Measurements from ENCODE around the gene TNXB.
"Not testable (repeated sequence)": the region's sequence is repeated elsewhere in the genome, so short reads cannot be mapped to it uniquely, and the experiment has no call there.

Gene TNXB

DNA sequence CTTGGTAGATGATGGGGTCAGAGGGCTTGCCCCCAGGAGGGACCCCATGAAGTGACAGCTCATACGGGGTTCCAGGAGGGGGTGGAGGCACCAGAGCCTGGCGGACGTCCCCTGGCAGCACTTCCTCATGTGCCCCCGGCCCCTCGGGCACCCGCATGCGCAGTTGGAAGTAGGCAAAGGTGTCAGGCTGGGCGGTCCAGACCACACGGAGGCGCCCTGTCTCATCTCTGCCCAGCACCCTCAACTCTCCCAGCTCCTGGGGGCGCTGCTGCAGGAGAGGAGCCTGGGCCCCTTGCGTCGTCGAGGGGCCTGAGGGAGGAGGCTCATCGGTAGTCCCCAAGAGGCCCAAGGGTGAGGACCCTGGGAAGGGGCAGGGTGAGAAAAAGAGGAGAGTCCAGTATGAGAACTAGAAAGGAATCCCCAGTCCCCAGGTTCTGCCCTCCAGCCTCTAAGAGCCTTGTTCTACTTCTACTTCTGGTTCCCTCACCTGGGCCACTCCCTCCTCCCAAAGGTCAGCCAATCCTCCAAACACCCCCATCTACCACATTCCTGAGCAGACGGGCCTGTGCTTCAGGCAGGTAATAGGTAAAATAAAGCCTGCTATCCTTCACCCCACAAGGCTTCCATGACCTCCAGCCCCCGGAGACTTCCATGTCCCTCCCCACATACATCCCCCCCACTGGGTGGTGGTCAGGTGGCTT, 23.2 kb downstream of the TNXB start:
- no peak for DNase-seq (ENCODE audit: low read depth)

DNA sequence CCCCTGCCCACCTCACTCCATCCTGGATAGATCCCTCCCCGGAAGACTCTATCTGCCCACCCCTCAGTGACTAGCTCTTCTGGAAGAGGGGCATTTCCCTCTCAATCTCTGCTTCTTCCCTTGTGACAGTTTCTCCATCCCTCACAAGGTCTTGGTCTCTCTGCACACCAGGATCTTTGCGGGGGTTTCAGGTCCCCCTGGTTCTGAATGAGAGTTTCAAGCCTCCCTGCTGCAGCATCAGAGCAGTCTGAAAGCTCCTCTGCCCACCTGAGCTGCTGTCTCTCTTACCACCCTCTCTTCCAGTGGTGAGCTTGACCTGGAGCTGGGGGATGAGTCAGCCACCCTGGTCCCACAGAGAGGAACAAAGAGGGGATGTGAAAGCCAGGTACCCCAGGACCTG, 24.4 kb downstream of the TNXB start:
- DNase-seq (ENCODE audit: low read depth), result no peak

- no peak for DNase-seq (ENCODE audit: low read depth)
Measured at GRCh38 chr6:32083812-32084768, 25.0 kb downstream of the TNXB start.

DNA sequence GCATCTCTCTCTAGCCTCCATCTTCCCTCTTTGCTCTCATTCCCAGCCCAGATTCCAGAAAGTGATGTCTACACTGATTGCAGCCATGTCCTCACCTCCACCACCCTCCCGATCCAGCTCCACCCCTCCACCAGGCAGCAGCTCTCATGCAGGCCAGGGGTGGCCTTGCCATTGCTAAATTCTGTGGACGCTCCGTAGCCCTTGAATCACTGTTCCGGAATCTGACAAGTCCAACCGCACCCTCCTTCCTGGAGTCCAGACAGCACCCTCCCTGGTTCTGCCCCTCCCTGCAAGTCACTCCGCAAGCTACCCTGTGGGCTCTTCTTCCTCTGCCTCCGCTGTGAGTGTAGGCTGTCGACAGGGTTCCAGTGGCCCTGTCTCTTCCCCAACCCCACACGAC, 26.2 kb downstream of the TNXB start:
- no peak for DNase-seq (ENCODE audit: low read depth)

GRCh38 chr6:32082478-32082877, 26.7 kb downstream of the TNXB start:
- DNase-seq (ENCODE audit: low read depth), result no peak

DNA sequence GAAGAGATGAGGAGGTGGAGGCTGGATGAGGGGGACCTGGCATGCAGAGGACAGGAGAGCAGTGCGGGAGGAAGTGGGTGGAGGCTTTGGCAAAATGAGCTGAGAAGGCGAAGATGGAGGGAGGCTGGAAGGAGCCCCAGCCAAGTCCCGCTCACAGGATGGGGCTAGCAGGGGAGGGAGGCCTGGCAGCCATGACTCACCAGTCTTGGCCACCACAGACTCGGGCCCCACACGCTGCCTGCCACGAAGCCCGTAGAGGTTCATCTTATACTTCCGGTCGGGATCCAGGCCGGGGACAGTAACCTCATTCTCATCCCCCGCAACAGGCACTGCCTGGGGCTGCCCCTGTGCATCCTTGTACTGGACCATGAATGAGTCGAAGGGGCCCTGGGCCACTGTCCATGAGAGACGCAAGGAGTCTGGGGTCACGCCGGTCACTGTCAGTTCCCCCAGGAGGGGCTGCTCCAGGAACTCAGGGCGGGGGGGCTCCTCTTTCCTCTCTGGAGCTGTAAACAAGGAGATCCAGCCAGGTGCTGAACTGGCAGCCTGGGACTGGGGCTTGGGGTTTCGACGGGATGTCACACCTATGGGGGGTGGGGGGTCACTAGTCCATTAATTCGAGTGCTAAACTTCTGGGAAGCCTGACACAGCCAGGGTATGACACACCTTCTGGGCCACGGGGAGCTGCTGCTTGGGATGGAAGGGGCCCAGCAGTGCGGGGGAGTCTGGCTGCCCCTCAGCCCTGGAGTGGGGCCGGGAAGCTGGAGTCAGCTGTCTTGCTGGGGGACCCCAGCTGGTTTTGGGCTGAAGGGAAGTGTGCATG, 27.8 kb downstream of the TNXB start:
- no peak for DNase-seq (ENCODE audit: low read depth)

DNA sequence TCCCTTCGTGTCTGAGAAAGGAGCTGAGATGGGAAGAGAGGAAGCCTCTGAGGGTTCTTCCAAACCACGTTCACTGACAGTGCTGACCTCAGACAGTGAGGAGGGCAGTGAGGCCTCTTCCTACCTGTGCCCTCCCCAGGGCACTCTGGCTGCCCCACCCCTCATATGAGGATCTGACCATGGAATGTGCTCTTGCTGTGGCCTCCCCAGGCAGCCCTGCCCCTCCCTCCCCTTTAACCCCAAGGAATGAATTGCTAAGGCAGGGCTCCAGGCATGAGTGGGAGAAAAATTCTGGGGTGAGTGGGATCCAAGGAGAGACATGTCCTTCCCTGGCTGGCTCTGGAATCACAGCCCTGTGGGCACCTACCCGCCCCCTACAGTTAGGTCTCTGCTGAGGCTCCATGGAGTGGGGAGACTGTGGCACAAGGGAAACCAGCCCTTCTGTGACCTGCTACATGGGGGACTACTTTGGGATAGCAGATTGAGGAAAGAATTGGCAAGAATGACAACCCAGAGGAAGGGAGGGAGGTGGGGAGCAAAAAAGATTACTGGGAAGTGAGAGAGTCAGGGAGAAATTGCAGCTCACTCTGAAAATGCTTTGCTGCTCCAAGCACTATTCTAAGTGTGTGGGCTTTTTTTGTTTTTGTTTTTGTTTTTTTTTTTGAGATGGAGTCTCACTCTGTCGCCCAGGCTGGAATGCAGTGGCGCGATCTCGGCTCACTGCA, 29.4 kb downstream of the TNXB start:
- no peak for DNase-seq (ENCODE audit: low read depth)

- DNase-seq (ENCODE audit: low read depth), result no peak
Measured at GRCh38 chr6:32076321-32076809, 32.8 kb downstream of the TNXB start.

DNA sequence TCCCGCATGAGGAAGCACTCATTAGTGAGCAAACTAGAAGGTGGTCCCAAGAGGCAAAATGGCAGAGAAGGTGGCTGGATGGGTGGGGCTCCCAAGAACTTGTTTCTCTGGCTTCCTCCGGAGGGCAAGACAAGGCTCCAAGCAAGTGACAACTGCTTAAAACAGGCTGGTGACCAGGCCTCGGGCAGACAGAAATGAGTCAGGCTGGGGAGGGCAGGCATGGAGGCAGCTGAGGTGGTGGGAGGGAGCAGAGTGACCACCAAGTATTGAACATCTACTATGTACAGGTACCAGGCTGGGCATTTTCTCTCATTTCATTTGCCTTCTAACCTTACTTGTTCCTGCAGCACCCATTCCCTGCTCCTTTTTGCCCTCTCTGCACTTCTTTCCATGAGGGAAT, 33.4 kb downstream of the TNXB start:
- no peak for DNase-seq (ENCODE audit: low read depth)

DNA sequence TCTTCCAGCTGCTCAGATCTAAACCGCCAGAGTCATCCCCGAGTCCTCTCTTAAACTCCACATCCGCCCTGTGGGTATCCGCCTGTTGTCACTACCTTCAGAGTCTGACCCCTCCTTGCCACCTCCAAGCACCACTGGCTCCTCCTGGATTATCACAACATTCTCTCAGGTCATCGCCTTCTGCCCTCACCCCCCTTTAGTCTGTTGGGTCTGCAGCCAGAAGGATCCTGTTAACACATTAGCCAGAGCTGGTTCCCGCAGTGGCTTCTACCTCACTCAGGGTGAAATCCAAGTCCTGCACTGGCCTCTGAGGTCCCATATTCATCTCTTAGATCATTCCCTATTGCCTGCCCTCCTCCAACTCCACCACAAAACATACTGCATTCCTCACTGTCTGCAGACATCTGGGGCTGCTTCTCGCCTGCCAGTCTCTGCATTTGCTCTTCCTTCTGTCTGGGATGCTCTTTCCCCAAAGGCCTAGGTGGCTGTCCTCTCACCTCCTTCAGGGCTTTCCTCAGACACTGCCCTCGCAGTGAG, 34.1 kb downstream of the TNXB start:
- DNase-seq (ENCODE audit: low read depth), result no peak

GRCh38 chr6:32073613-32074012, 35.5 kb downstream of the TNXB start:
- no peak for DNase-seq (ENCODE audit: low read depth)

DNA sequence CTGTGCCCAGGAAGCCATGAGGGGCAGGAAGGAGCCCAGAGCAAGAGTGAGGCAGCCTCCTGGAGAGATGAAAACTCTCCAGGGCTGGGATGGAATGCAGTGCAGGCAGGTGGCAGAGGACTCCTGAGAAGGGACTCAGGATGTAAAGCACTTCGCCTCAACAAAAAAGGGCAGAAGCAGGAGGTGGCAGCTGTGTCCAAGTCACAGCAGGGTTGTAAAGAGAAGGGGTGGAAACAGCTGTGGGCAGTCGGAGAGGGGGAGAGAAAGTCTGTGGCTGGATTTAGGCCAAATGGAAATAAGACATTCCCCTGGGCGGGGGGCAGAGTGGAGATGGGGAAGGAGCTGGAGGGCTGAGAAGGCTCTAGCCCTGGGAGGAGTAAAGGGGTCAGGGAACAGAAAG, 36.0 kb downstream of the TNXB start:
- no peak for DNase-seq (ENCODE audit: low read depth)

DNA sequence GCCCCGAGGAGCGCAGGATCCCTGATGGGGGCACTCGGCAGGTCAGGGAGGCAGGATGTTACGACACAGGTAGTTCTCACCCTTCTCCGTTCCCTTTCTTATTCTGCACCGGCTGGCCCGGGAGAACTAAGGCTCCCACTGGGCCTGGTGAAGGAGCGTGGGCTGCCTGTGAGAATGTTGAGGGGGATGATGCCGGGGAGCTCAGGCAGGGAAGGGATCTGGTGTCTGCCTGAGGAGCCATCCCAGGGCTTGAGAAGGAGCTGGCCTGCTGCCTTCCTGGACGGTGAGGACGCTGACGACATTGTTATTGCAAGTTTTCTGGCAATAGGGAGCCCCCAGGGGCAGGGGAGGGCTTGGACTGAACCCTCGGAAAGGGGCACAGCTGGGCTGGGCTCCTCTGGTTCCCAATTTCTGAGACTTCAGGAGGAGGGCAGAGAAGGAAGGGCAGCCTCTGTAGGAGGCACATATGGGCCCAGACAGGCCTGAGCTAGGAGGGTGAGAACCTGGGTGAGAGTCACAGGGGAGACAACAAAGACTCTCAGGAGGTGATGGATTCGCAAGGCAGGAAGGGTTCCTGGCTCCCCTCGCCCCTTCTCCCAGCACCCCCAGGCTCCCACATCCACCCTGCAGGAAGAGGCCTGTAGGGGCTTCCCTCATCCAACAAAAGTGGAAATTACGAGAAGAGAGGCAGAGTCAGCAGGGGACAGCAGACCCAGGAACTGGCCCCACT, 38.2 kb downstream of the TNXB start:
- DNase-seq (ENCODE audit: low read depth), result no peak

- no peak for DNase-seq (ENCODE audit: low read depth)
Measured at GRCh38 chr6:32069878-32070515, 39.1 kb downstream of the TNXB start.

DNA sequence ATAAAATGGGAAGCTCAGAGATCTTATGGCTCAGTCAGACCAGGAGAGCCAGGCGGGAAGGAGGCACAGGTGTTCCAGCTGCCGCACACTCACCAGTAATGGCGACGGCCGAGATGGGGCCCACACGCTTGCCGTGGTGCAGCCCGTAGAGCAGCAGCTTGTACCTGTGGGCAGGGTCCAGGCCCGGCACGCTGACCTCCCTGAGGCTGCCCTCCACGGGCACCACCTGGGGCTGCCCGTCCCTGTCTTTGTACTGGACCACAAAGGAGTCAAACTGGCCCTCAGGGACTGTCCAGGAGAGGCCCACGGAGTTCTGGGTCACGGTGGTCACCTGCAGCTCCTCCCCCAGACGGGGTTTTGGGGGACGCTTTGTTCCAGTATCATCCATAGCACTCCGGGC, 39.7 kb downstream of the TNXB start:
- DNase-seq (ENCODE audit: low read depth), result no peak

GRCh38 chr6:32068867-32069266, 40.3 kb downstream of the TNXB start:
- DNase-seq (ENCODE audit: low read depth), result no peak

DNA sequence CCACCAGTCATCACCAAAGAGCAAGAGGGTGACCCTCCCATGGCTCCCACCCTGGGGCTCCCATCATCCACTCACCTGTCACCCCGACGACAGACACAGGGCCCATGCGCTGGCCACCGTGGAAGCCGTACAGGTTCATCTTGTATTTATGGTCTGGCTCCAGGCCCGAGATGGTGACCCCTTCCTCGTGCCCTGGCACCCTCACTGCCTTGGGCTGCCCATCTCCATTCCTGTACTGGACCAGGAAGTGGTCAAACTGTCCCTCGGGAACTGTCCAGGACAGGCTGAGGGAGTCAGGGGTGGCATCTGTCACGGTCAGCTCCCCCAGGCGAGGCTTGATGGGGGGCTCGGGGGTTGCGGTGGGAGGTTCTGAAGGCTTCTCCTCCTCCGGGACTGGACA, 40.8 kb downstream of the TNXB start:
- DNase-seq (ENCODE audit: low read depth), result not testable (repeated sequence)

DNA sequence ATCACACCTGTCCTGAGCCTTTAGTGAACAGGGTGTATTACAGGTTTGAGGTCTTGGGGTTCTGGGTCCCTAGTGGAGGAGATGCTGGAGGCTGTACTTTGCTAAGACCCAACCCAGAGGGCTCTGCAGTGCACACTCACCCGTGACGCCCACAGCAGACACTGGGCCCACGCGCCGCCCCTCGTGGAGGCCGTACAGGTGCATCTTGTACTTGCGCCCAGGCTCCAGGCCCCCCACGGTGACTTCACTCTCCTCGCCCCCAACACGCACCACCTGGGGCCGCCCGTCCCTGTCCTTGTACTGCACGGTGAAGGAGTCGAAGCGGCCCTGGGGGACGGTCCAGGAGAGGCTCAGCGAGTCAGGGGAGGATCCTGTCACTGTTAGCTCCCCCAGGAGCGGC, 41.6 kb downstream of the TNXB start:
- DNase-seq (ENCODE audit: low read depth), result not testable (repeated sequence)

DNA sequence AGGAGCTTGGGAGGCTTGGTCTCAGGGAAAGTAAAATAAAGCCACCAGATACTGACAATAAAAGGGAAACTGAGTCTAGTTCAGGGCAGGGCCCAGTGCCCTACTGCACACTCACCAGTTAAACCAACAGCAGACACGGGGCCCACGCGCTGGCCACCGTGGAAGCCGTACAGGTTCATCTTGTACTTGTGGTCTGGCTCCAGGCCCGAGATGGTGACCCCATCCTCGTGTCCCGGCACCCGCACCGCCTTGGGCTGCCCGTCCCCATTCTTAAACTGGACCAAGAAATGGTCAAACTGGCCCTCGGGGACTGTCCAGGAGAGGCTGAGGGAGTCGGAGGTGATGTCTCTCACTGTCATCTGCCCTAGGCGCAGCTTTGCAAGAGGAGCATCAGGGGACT, 44.4 kb downstream of the TNXB start:
- DNase-seq (ENCODE audit: low read depth), result no peak

DNA sequence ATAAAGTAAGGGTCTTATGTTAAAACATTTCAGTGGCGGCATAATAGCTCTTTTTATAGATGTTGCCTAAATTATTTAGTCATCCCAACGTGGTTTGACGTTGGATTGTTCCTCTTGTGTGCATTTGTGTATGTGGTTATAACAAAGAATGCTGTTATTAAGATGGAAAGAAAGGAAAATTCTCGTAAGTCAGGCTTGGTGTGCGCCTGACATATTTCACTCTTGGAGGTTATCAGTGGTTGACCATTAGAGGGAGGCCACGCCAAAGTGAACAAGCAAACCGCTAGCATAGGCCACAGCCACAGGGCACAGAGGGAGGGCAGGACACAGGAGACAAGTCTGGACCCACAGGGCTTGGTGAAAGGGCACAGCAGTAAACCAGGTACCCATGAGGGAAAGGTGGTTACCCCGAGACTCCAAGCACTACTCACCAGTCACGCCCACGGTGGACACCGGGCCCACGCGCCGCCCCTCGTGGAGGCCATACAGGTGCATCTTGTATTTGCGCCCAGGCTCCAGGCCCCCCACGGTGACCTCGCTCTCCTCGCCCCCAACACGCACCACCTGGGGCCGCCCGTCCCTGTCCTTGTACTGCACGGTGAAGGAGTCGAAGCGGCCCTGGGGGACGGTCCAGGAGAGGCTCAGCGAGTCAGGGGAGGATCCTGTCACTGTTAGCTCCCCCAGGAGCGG, 48.0 kb downstream of the TNXB start:
- no peak for DNase-seq (ENCODE audit: low read depth)
